Measurements from ENCODE around the gene CCDC175.

CCDC175 gene

DNA sequence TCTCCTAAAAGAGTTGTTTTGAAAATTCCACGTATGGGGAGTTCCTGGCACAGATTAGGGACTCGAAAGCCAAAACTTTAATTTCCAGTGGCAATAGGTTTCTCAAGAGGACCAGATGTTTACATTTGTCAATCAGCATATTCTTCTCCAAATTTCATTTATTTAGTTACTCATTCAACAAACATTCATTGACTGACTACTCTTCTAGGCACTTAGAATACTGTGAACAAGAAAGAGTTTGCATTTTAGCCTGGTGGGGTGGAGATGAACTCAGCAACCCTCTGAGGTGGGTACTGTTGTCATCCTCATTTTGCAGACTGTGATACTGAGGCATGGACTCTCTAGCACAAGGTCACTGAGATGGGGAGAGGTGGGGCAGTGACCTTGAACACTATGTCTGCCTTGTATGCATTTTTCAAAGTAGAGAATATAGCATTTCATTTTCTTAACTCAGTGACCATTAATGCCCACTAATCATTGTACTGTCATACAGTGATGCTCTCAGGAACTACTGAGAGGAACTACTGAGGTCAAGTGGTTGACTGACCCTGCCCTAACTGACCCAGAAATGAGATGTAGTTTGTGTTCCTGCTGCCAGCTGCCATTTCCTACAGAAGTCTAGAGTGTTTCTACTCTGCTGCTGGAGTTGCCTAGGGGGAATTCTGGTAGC, 94.6 kb downstream of the CCDC175 start:
- no peak for DNase-seq

DNA sequence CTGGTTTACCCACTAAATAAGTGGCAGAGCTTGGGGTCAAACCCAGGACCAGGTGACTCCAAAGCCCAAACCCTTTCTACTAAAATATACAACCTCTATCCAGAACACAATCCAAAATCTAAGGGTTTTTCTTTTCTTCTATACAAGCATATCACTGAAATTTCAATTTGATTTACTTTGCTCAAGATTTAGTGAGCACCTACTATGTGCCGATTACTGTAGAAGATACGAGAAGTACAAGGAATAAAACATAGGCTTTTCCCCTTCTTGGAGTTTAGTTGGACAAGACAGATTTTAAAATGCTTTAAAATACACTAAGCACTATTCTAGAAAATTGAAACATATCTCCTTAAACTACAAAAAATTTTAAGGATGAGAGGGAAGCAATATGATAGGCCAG, 95.2 kb downstream of the CCDC175 start:
- no peak for DNase-seq

DNA sequence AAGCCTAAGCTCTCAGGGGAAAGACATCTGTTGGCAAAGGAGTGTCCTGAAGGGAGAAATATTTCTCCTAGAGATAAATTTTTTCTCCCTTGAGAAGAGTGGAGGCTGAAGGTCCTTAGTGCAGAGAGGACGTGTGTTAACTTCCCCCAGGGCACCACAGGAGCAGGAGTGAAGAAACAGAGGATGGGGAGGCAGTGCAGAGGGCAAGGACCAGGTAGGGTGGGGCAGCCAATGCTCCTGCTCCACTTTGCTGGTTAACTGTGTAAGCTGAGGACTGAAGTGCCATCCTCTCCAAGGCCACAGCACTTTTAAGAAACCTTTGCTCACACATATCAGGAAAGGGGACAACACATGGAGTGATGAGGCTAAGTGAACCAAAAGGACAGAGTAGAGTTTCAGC, 96.4 kb downstream of the CCDC175 start:
- no peak for DNase-seq

DNA sequence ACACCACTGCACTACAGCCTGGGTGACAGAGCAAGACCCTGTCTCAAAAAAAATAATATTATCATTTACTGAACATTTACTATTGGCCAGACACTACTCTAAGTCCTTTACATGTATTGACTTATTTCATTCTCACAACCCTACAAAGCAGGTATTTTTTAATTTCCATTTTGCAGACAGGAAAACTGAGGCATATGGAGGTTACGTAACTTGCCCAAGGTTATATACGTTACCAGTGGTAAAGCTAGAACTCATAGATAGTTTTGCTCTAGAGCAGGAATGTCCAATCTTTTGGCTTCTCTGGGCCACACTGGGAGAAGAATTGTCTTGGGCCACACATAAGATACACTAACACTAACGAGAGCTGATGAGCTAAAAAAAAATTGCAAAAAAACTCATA, 98.1 kb downstream of the CCDC175 start:
- no peak for DNase-seq

DNA sequence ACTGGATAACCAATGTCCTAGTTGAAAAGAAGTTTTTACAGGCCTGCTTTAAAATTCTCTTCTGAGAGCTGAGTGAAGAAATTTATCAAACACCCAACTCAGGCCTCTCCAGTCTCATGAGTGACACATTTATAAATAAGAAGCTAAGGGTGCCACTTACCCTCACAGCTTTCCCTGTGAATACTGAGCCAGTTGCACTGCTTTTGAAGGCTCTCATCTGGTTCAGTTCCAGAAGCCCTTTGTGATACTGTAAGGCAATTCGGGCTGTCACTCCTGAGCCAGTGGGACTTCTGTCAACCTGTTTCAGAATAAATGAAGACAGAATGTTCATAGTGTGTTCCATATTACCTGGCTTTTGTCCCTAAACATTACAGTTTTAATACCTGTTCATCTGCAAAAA, 100.9 kb downstream of the CCDC175 start:
- DNase-seq = no peak

DNA sequence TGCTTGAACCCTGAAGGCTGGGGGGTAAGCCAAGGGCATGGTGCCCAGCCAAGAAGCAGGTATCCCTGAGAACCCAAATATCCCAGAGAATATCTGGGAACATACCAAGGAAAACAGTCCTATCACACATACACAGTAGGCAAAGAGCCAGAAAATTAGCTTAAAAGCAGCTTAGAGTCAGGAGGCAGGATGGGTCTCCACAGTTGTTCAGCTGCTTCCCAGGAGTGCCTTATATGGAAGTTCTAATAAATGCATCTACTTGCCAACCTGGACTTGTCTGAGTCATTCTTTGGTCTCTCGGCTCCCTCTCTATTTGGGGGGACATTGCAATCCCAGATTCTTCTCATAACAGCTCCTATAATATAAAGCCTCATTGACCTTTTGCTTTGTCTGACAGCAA, 102.4 kb downstream of the CCDC175 start:
- no peak for DNase-seq

DNA sequence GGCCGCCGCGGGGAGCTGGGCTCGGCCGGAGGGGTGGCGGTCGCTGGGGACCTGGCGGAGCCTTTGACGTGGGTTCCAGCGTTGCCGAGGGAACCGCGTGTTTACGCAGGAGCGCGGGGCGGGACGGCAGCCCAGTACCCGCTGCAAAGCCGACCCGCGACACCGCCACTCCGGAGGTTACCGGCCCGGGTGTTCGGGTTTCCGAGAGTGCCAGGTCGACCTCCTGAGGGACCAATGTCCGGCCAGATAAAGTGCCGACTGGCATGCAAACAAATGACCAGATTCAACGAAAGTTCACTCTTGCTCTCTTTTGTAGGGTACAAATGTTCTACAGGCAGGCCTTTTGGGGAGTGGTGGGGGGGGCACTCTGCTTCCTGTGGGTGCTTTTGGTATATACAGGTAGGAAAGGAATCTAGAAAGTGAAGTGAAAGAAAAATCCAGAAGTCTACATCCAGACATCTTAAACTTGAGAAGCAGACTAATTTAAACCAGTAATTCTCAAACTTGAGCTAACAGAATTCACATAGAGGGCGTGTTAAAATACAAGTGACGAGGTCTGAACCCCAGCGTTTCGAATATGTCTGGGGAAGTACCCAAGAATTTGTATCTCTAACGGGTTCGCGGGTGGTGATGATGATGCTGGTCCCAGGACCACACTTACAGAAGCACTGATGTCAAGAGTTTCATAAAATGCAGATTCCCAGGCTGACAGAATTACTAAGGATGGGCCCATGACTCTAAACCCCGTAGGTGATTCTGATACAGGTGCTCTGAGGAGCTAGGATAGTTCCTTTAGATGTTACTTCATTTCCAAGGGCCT, 111.1 kb downstream of the CCDC175 start, which contains the start of gene GPR135:
GPR135 (minus strand) TSS at position 65 of the 820 bp plus-strand sequence. CDS start 154 bp downstream, outside the sequence.
- DNase-seq = peak; percentile 61

- DNase-seq = peak; percentile 68
Measured at GRCh38 chr14:59464486-59465315, 111.9 kb downstream of the CCDC175 start.

DNA sequence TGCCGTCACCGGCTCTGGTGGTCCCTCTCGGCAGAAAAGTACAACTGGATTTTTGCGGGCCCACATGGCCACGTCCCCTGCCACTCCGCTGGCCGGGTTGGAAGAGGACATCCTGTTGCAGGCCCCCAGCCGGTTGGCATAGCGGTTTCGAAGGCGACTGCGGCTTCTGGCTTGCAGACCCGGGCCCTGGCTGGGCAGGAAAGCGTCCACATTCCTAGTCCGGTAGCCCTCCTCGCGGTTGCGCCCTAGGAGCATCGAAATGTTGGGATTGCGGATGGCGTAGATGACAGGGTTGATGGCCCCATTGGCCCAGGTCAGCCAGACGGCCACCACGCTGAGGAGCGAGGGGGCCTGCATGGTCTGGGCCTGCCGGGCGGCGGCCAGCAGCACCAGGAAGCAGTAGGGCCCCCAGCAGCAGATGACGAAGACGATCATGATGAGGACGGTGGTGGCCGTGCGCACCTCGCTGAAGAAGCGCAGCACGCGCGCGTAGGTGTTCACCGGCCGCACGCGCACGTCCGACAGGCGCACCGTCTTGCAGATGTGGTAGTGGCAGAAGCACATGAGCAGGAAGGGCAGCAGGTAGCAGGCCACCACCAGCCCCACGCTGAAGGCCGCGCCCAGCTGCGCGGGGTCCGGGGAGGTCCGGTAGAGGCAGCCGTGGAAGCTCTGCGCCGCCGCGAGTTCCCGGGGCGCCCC, 112.7 kb downstream of the CCDC175 start:
- DNase-seq = no peak

DNA sequence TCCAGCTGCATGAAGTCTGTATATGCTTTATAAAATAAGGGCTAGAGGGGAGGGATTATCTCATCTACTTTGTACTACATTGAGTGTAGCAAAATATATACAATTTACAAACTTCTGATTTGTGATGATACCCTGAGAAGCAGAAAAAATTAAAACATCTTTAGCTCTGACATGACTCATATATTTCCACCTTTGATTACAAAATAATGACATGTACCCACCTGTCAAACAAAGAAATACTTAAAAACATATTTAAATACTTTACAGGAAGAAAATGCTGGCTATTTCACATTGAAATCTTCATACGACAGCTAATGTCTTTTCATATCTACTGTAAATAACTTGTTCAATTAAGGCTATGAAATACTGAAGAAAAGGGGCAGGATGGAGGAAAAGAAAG, 114.7 kb downstream of the CCDC175 start:
- DNase-seq = no peak

DNA sequence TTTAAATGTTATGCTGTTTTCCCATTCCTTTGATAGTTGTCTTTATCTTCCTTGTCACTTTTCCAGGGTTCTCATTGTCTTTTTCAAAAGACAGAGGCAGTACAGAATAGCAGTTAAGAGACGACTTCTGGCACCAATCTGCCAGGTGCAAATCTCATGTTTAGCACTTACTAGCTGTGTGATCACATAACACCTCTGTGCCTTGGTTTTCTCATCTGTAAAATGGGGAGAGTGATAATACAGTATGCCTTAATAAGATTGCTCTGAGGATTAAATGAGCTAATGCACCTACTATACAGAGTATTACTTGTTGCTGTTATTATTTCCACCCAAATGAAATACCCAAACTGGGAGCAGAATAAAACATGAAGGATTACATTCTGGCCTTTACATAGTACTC, 116.2 kb downstream of the CCDC175 start:
- no peak for DNase-seq

DNA sequence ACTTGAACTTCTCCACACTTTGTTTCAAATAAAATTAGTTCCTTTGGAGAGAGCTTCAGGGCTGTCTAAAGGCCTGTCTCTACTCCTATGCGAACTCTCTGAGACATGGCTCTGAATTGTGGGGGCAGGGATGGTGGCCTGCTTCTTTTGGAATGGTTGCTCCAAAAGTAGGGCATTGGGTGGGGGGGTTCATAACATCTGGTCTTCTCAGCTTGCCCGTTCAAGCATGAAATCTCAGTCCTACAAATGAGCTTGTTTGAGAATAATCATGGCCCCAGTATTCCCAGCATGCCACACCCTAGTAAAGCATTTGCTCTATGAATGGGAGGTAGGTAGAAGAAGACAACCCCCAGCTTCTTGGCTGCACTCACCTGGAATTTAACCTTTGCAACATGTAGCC, 118.1 kb downstream of the CCDC175 start:
- DNase-seq = no peak

GRCh38 chr14:59455411-59455810, 121.2 kb downstream of the CCDC175 start:
- no peak for DNase-seq
